K562 (cell line): ENCODE results near the gene SIMC1. TPM values are rescaled to one million over a fixed set of nuclear protein-coding genes. Genes with fewer than 3 reads are reported as not detected.

ENCODE experiments used
- ATAC-seq: fragments of 200-7000 bp; cut with Tn5 transposase; 3 replicates; pipeline ENCODE4 v1.9.1; 2020; ENCODE audit warnings: moderate library complexity
- BruUV-seq: library from RNA; stranded (reverse); fragments of 400-500 nt; replicated peaks from 2 replicates; lab custom pipeline; 2021; lab: Mats Ljungman, UMichigan
- CTCF ChIA-PET: fragments of 300-600 bp; formaldehyde crosslinking; extraction: SDS; loops from one replicate; lab custom pipeline; 2021; ENCODE audit warnings: low intra/inter-chr PET ratio; lab: Yijun Ruan, JAX
- POLR2A ChIA-PET: fragments of 300-600, 350-650 bp; sonication (Branson Sonifier 250); formaldehyde crosslinking; extraction: SDS; loops from one replicate; lab custom pipeline; 2021; ENCODE audit warnings: antibody characterized with exemption, inconsistent platforms; lab: Yijun Ruan, JAX
- DNase-seq, 4 experiments: peaks; one replicate each; pipeline versions ENCODE4 v3.0.0 to v3.0.0-alpha.2; 2011 to 2018; ENCODE audit warnings: low spot score in 3 of 4, mixed read lengths in 3 of 4; ENCODE audit errors: extremely low read depth in 1 of 4
- FAIRE-seq: peaks from 2 replicates; lab custom pipeline; 2011; peaks lifted over from hg19 to GRCh38; lab: Jason Lieb, UNC
- H2AFZ ChIP-seq: 2 replicates; pipeline ENCODE4 v1.6.0; 2011; ENCODE audit warnings: low read depth, low read length, control low read depth, inconsistent platforms
- H3K27ac ChIP-seq: fragments of 200-600 bp; 3 replicates; pipeline ENCODE4 v1.8.0; 2011; ENCODE audit warnings: low read depth, mild to moderate bottlenecking, control low read depth, inconsistent platforms, low read length, moderate library complexity, mixed read lengths; ENCODE audit errors: extremely low read depth
- H3K27me3 ChIP-seq, 2 experiments: fragments of 300-600 bp in 1 of 2; 2 replicates in 1 of 2; 3 replicates in 1 of 2; pipeline versions ENCODE4 v1.6.0 to v1.8.0; 2011; ENCODE audit warnings: inconsistent platforms in 2 of 2, low read length in 2 of 2, mild to moderate bottlenecking in 1 of 2, mixed read lengths in 1 of 2, moderate library complexity in 1 of 2; ENCODE audit not compliant: control insufficient read depth in 2 of 2, insufficient read depth in 2 of 2
- H3K36me3 ChIP-seq: fragments of 300-600 bp; 3 replicates; pipeline ENCODE4 v1.8.0; 2011; ENCODE audit warnings: mild to moderate bottlenecking, low read length, inconsistent platforms; ENCODE audit not compliant: control insufficient read depth, insufficient read depth
- H3K4me1 ChIP-seq, 2 experiments: fragments of 200-600 bp in 1 of 2; replicated peaks in 1 of 2; 2 replicates in 1 of 2; 3 replicates in 1 of 2; pipeline versions ENCODE4 v1.5.1 to v1.8.0; 2011; ENCODE audit warnings: inconsistent platforms in 2 of 2, low read length in 2 of 2, mild to moderate bottlenecking in 1 of 2, mixed read lengths in 1 of 2, moderate library complexity in 1 of 2; ENCODE audit not compliant: control insufficient read depth in 2 of 2, insufficient read depth in 2 of 2
- H3K4me2 ChIP-seq: 2 replicates; pipeline ENCODE4 v1.6.1; 2011; ENCODE audit warnings: low read length, control low read depth, inconsistent platforms, mixed read lengths; ENCODE audit not compliant: insufficient read depth
- H3K4me3 ChIP-seq: fragments of 200-600 bp; sonication (generic), shearing (Covaris generic); 2 replicates; pipeline ENCODE4 v1.5.1; 2016; ENCODE audit warnings: control low read depth, inconsistent platforms
- H3K79me2 ChIP-seq: fragments of 200-600 bp; 3 replicates; pipeline ENCODE4 v1.8.0; 2011; ENCODE audit warnings: low read length, inconsistent platforms; ENCODE audit not compliant: control insufficient read depth, insufficient read depth
- H3K9ac ChIP-seq, 2 experiments: 2 replicates each; pipeline versions ENCODE4 v1.6.0 to v1.6.1; 2011; ENCODE audit warnings: low read depth in 2 of 2, low read length in 2 of 2, control low read depth in 1 of 2, inconsistent platforms in 1 of 2, mild to moderate bottlenecking in 1 of 2, mixed read lengths in 1 of 2; ENCODE audit not compliant: insufficient read depth in 1 of 2
- H3K9me1 ChIP-seq: one replicate; pipeline ENCODE4 v1.6.0; 2011; ENCODE audit warnings: inconsistent platforms, mild to moderate bottlenecking, low read length, moderate library complexity; ENCODE audit not compliant: control insufficient read depth, insufficient read depth
- H3K9me3 ChIP-seq: replicated peaks from 2 replicates; pipeline ENCODE4 v1.5.1; 2011; ENCODE audit warnings: low read depth, low read length, inconsistent platforms; ENCODE audit not compliant: control insufficient read depth, insufficient read depth
- H4K20me1 ChIP-seq: replicated peaks from 2 replicates; pipeline ENCODE4 v1.6.1; 2011; ENCODE audit warnings: low read length, inconsistent platforms, mixed read lengths; ENCODE audit not compliant: control insufficient read depth, insufficient read depth
- E2F3 ChIP-seq: fragments of 250-450 bp; sonication (Bioruptor Pico); IDR thresholded peaks from 2 replicates; pipeline ENCODE4 v1.4.0; 2020; ENCODE audit warnings: mild to moderate bottlenecking
- ELF2 ChIP-seq: fragments of 250-450 bp; sonication (Bioruptor Pico); IDR thresholded peaks from 2 replicates; pipeline ENCODE4 v1.5.0; 2021; ENCODE audit warnings: mild to moderate bottlenecking
- ETV6 ChIP-seq, 3 experiments: fragments of 150-350 bp in 1 of 3; sonication (generic) in 1 of 3; formaldehyde crosslinking in 1 of 3; IDR thresholded peaks; 2 replicates each; pipeline versions ENCODE4 v1.6.1 to v1.8.0; 2014 to 2022; ENCODE audit warnings: borderline replicate concordance in 2 of 3, low read depth in 2 of 3, antibody characterized with exemption in 1 of 3, low read length in 1 of 3, mild to moderate bottlenecking in 1 of 3, missing genetic modification reagents in 1 of 3
- KAT7 ChIP-seq: sonication (generic); formaldehyde crosslinking; IDR thresholded peaks from 2 replicates; pipeline ENCODE4 v1.8.0; 2022; ENCODE audit warnings: missing genetic modification reagents, mild to moderate bottlenecking, borderline replicate concordance
- NFE2 ChIP-seq: IDR thresholded peaks from 2 replicates; pipeline ENCODE4 v1.6.1; 2014; ENCODE audit warnings: antibody characterized with exemption, low read depth
- ZNF121 ChIP-seq: sonication (generic); formaldehyde crosslinking; conservative IDR thresholded peaks from 2 replicates; pipeline ENCODE4 v1.8.0; 2022; ENCODE audit warnings: missing genetic modification reagents
- ZNF644 ChIP-seq: fragments of 200-800 bp; sonication (Bioruptor generic); IDR thresholded peaks from 2 replicates; pipeline ENCODE4 v1.6.1; 2016; ENCODE audit warnings: low read depth, missing genetic modification characterization, missing compliant biosample characterization
- WGBS: fragments of 100-300 bp; shearing (Covaris generic); methylation state at CpG from one replicate; pipeline ENCODE4 v1.1.6; 2016; ENCODE audit warnings: low coverage, mixed read lengths; ENCODE audit not compliant: insufficient coverage; ENCODE audit errors: missing lambda C conversion rate; 5-methylcytosine and 5-hydroxymethylcytosine counted together
- in situ Hi-C: fragments of 300-500 bp; cut with MboI; formaldehyde crosslinking; loops from 4 replicates; pipeline ENCODE4 v1.15.0; 2018; ENCODE audit warnings: inconsistent platforms, mixed read lengths
- intact Hi-C: fragments of 100-400 bp; cut with micrococcal nuclease; formaldehyde crosslinking; loops from 2 replicates; pipeline ENCODE4 v1.14.2; 2022
- polyA plus RNA-seq, 8 experiments: library from polyadenylated mRNA; depleted of rRNA in 4 of 8; stranded (reverse) in 5 of 8; unstranded in 3 of 8; fragments of >200 nt; fragmentation: Nextera tagmentation in 2 of 8; fragmentation: Illumina TruSeq in 1 of 8; extraction: Ambion mirVana in 2 of 8; extraction: Trizol in 1 of 8; gene quantifications; 2 replicates each; pipeline versions ENCODE4 v1.2.1 to v1.2.3, GENCODE V29; 2011 to 2014; ENCODE audit warnings: inconsistent platforms in 1 of 8, missing spikeins in 1 of 8
- total RNA-seq, 7 experiments: library from RNA; depleted of rRNA in 6 of 7; stranded (reverse); fragments of >200 nt in 6 of 7; fragmentation: Illumina TruSeq in 2 of 7; extraction: Trizol in 2 of 7; gene quantifications; 2 replicates each; pipeline versions ENCODE4 v1.2.1 to v1.2.3, GENCODE V29; 2011 to 2021; ENCODE audit warnings: low replicate concordance in 1 of 7
- TF ChIP-seq, protein P1 (sequence below), 2 experiments: IDR thresholded peaks; 2 replicates each; pipeline ENCODE4 v1.6.1; 2012; ENCODE audit warnings: improper control_type of control experiment in 2 of 2, low read depth in 2 of 2, low read length in 2 of 2, borderline replicate concordance in 1 of 2
- TF ChIP-seq, protein P2 (sequence below): sonication (generic); formaldehyde crosslinking; IDR thresholded peaks from 2 replicates; pipeline ENCODE4 v1.8.0; 2023; ENCODE audit warnings: missing genetic modification reagents, mild to moderate bottlenecking, borderline replicate concordance
- TF ChIP-seq, protein P3 (sequence below): fragments of 250-450 bp; sonication (Bioruptor Pico); IDR thresholded peaks from 2 replicates; pipeline ENCODE4 v1.6.1; 2021; ENCODE audit warnings: mild to moderate bottlenecking

SIMC1 gene
- total and polyA plus RNA-seq, 9 of the 15 experiments (the other 6 are each of a cell fraction or from before 2014, with no cell fraction given): 7.2 to 36.3 (median 14.7) TPM

DNA sequence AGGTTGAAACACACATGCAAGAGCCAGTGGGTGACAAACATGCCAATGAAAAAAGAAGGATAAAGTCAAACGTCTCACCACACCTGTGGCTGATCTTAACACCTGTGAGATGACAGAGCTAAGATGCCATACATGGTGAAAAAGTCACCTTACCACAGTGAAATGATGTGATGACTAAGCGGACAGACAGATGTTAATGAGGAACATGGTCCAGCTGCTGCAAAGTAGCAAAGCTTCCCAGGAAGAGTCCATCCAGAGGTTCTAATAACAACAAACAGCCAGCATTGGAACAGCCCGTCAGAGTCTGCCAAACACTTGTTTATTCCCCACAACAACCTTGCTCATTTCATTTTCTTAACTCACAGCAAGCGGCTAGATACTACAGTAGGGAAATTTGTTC is 121.4 kb downstream of the SIMC1 start (continued):
- TF ChIP-seq NFE2 (0 out of 2 replicates have a peak, but pooled peaks have one; percentile 26), ZNF644 (tag) (no peak)

DNA sequence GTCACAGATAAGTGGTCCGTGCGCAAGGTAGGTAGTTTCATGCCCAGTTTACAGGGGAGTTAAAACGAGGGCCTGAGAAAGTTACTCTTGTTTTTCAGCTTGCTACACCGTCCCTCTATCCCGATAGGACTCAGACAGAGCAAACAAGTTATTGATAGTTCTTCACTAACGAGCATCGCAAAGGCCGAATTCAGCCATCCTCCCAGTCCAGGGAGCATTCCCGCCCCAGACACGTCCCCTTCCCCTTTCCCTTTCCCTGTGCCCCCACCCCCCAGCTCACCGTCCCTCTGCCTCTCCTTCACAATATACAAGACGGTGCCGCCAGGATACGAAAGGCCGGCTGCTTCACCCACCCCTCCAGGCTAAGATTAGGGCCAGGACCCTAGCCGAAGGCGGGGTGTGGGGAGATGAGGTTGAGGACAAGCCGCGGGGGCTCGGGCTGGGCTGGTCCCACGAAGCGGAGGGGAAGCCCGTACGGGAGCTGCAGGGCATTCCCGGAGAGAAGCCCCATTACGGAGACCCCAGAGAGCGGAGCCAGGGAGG is 122.7 kb downstream of the SIMC1 start:
- Histone ChIP-seq H2AFZ (peak overlapping the region; percentile 99), H3K9ac (peak overlapping the region; percentile 81 to 99), H3K79me2 (peaks cover 46% of the 10 kb centered on the region), H3K36me3 (peaks cover 32% of the 10 kb centered on the region; the same call in 2 of the 3 replicates), H3K27ac (peak overlapping the region; percentile 75), H3K27me3 (no peaks in the 10 kb centered on the region), H3K4me1 (peaks cover 9 to 15% of the 10 kb centered on the region in 2 experiments; a peak in 4 of 5 replicates), H3K4me2 (peak overlapping the region; percentile 98), H3K9me1 (no peaks in the 10 kb centered on the region), H3K9me3 (no peaks in the 10 kb centered on the region), H4K20me1 (no peaks in the 10 kb centered on the region), H3K4me3 (peak overlapping the region; percentile 96)
- peak; percentile 60 for ATAC-seq
- in situ Hi-C loops: no loop called here
- no peak for DNase-seq
- CTCF ChIA-PET: no interaction called here
- intact Hi-C loops: loop anchor here (1.0 kb wide), 1 partner anchor 27 kb away; the partner anchor contains the start of genes HIGD2A and NOP16
- peak; percentile 44 for FAIRE-seq
- TSS peak; percentile 75 for BruUV-seq
- WGBS: 1% methylated on average over 25 of the region's 27 CpGs
- POLR2A ChIA-PET: interaction anchor here (0.6 to 3.7 kb wide), 10 partner anchors 9 to 1835 kb away, joined by 3 to 23 read pairs (median 4); partner anchors contain the start of gene CLTB
- no peak for TF ChIP-seq E2F3
- TF ChIP-seq, protein P1, sequence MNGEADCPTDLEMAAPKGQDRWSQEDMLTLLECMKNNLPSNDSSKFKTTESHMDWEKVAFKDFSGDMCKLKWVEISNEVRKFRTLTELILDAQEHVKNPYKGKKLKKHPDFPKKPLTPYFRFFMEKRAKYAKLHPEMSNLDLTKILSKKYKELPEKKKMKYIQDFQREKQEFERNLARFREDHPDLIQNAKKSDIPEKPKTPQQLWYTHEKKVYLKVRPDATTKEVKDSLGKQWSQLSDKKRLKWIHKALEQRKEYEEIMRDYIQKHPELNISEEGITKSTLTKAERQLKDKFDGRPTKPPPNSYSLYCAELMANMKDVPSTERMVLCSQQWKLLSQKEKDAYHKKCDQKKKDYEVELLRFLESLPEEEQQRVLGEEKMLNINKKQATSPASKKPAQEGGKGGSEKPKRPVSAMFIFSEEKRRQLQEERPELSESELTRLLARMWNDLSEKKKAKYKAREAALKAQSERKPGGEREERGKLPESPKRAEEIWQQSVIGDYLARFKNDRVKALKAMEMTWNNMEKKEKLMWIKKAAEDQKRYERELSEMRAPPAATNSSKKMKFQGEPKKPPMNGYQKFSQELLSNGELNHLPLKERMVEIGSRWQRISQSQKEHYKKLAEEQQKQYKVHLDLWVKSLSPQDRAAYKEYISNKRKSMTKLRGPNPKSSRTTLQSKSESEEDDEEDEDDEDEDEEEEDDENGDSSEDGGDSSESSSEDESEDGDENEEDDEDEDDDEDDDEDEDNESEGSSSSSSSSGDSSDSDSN (IDR thresholded peaks at IDR 0.05; ENCODE audit: borderline replicate concordance in 1 of 2, low read depth in 2 of 2, low read length in 2 of 2): 0 out of 4 replicates have a peak, but pooled peaks of 1 of the 2 experiments have one; percentile 39
- TF ChIP-seq ZNF121 (CRISPR knock-in tag): no peak
- TF ChIP-seq, protein P2, sequence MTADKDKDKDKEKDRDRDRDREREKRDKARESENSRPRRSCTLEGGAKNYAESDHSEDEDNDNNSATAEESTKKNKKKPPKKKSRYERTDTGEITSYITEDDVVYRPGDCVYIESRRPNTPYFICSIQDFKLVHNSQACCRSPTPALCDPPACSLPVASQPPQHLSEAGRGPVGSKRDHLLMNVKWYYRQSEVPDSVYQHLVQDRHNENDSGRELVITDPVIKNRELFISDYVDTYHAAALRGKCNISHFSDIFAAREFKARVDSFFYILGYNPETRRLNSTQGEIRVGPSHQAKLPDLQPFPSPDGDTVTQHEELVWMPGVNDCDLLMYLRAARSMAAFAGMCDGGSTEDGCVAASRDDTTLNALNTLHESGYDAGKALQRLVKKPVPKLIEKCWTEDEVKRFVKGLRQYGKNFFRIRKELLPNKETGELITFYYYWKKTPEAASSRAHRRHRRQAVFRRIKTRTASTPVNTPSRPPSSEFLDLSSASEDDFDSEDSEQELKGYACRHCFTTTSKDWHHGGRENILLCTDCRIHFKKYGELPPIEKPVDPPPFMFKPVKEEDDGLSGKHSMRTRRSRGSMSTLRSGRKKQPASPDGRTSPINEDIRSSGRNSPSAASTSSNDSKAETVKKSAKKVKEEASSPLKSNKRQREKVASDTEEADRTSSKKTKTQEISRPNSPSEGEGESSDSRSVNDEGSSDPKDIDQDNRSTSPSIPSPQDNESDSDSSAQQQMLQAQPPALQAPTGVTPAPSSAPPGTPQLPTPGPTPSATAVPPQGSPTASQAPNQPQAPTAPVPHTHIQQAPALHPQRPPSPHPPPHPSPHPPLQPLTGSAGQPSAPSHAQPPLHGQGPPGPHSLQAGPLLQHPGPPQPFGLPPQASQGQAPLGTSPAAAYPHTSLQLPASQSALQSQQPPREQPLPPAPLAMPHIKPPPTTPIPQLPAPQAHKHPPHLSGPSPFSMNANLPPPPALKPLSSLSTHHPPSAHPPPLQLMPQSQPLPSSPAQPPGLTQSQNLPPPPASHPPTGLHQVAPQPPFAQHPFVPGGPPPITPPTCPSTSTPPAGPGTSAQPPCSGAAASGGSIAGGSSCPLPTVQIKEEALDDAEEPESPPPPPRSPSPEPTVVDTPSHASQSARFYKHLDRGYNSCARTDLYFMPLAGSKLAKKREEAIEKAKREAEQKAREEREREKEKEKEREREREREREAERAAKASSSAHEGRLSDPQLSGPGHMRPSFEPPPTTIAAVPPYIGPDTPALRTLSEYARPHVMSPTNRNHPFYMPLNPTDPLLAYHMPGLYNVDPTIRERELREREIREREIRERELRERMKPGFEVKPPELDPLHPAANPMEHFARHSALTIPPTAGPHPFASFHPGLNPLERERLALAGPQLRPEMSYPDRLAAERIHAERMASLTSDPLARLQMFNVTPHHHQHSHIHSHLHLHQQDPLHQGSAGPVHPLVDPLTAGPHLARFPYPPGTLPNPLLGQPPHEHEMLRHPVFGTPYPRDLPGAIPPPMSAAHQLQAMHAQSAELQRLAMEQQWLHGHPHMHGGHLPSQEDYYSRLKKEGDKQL (CRISPR knock-in tag): 0 out of 2 replicates have a peak, but pooled peaks have one; percentile 57
- TF ChIP-seq KAT7 (CRISPR knock-in tag): peak; percentile 87; the same call in 1 of the 2 replicates
- no peak for TF ChIP-seq ETV6 (IDR thresholded peaks at IDR 0.05; ENCODE audit: borderline replicate concordance in 1 of 2, low read depth in 2 of 2, low read length in 1 of 2)
- 0 out of 2 replicates have a peak, but pooled peaks have one; percentile 13 for TF ChIP-seq ETV6 (CRISPR knock-in tag; IDR thresholded peaks at IDR 0.05; ENCODE audit: borderline replicate concordance)
- TF ChIP-seq, protein P3, sequence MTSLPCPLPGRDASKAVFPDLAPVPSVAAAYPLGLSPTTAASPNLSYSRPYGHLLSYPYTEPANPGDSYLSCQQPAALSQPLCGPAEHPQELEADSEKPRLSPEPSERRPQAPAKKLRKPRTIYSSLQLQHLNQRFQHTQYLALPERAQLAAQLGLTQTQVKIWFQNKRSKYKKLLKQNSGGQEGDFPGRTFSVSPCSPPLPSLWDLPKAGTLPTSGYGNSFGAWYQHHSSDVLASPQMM (CRISPR knock-in tag): no peak
- TF ChIP-seq ELF2: no peak
